BJ (cell line): ENCODE data around the gene TSGA10. TPM values are rescaled to one million over a fixed set of nuclear protein-coding genes. Genes with fewer than 3 reads are reported as not detected.
A peak's percentile ranks its signal among the peaks of the same experiment; 100 is the strongest.

Experiments
- CTCF ChIA-PET: fragments of 350-600 bp; formaldehyde crosslinking; extraction: SDS; loops from one replicate; lab custom pipeline; 2021; ENCODE audit warnings: antibody characterized with exemption, inconsistent platforms; lab: Yijun Ruan, JAX
- POLR2A ChIA-PET: fragments of 300-600 bp; sonication (Branson Sonifier 250); formaldehyde crosslinking; extraction: SDS; loops from one replicate; lab custom pipeline; 2021; ENCODE audit warnings: antibody characterized with exemption; lab: Charles Lee
- DNase-seq: peaks from one replicate; pipeline ENCODE4 v3.0.0-alpha.2; 2011; ENCODE audit warnings: low read depth
- H3K27me3 ChIP-seq: 2 replicates; pipeline ENCODE4 v1.6.0; 2011; ENCODE audit warnings: low read length; ENCODE audit not compliant: control insufficient read depth, insufficient read depth
- H3K36me3 ChIP-seq: 2 replicates; pipeline ENCODE4 v1.5.1; 2011; ENCODE audit warnings: low read length; ENCODE audit not compliant: control insufficient read depth, insufficient read depth
- H3K4me3 ChIP-seq: 2 replicates; pipeline ENCODE4 v1.5.1; 2011; ENCODE audit warnings: low read depth, mild to moderate bottlenecking, control low read depth, low read length
- CTCF ChIP-seq: IDR thresholded peaks from 2 replicates; pipeline ENCODE4 v1.5.1; 2011; ENCODE audit warnings: low read depth, mild to moderate bottlenecking, control low read depth, inconsistent platforms, low read length, moderate library complexity; ENCODE audit not compliant: insufficient read depth
- polyA plus RNA-seq: library from polyadenylated mRNA; depleted of rRNA; stranded (reverse); fragments of >200 nt; gene quantifications from 2 replicates; pipeline ENCODE4 v1.2.3, GENCODE V29; 2011

TSGA10 gene
- polyA plus RNA-seq, 1 experiment: 0.42 TPM

GRCh38 chr2:99159594-99159993, 4.9 kb upstream of the TSGA10 start:
- H3K4me3 ChIP-seq: no peak overlapping the region
- POLR2A ChIA-PET: no interaction called here
- TF ChIP-seq CTCF: no peak
- H3K27me3 ChIP-seq: no peaks in the 10 kb centered on the region
- no peak for DNase-seq
- CTCF ChIA-PET: interaction anchor here (0.8 kb wide), 1 partner anchor 19 kb away, joined by 3 read pairs; no protein-coding TSS in a partner anchor
- no peaks in the 10 kb centered on the region for H3K36me3 ChIP-seq

- H3K36me3 ChIP-seq: no peaks in the 10 kb centered on the region
- no peak for TF ChIP-seq CTCF
- ChIA-PET POLR2A (no interaction called here), CTCF (interaction anchor here (0.8 kb wide), 1 partner anchor 18 kb away, joined by 3 read pairs; no protein-coding TSS in a partner anchor)
- no peaks in the 10 kb centered on the region for H3K27me3 ChIP-seq
- H3K4me3 ChIP-seq: no peak overlapping the region
- no peak for DNase-seq
Observed at GRCh38 chr2:99158599-99158998, 3.9 kb upstream of the TSGA10 start.

DNA sequence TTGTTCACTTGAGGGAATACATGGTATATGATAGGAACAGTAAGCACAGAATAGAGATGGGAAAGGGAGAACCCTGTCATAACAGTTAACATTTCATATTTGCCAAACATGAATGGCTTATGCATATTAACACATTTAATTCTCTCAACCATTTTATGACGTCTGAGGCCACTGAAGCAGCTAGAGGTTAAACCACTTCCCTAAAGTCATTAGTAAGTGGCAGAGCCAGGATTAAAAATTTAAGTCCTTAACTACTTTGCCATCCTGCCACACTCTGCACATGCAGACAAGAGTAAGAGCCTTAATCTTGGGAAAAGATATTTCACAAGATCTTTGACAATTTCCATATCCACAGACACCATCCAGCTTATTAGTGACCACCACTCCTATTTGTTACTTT, 2.1 kb upstream of the TSGA10 start:
- CTCF ChIA-PET: interaction anchor here (1.4 kb wide), 1 partner anchor 23 kb away, joined by 3 read pairs; no protein-coding TSS in a partner anchor
- POLR2A ChIA-PET: no interaction called here

GRCh38 chr2:99153921-99154604, 679 bp downstream of the TSGA10 start:
- Histone ChIP-seq H3K4me3 (peak overlapping the region; percentile 90), H3K27me3 (no peaks in the 10 kb centered on the region), H3K36me3 (no peaks in the 10 kb centered on the region)
- TF ChIP-seq CTCF: no peak
- ChIA-PET CTCF (interaction anchor here (2.2 kb wide), 1 partner anchor 183 kb away, joined by 7 read pairs; the partner anchor contains the start of gene EIF5B), POLR2A (no interaction called here)
- no peak for DNase-seq

More for the DNA sequence above, 2.1 kb upstream of the TSGA10 start:
- no peak for DNase-seq
- Histone ChIP-seq H3K36me3 (no peaks in the 10 kb centered on the region), H3K27me3 (no peaks in the 10 kb centered on the region), H3K4me3 (no peak overlapping the region)
- TF ChIP-seq CTCF: no peak

- no peaks in the 10 kb centered on the region for H3K27me3 ChIP-seq
- no peaks in the 10 kb centered on the region for H3K36me3 ChIP-seq
- ChIA-PET POLR2A (no interaction called here), CTCF (interaction anchor here (0.9 kb wide), 1 partner anchor 184 kb away, joined by 3 read pairs; the partner anchor contains the start of gene TXNDC9)
- no peak overlapping the region for H3K4me3 ChIP-seq
- DNase-seq: no peak
- no peak for TF ChIP-seq CTCF
Observed at GRCh38 chr2:99152199-99152895, 2.4 kb downstream of the TSGA10 start.
